ENCODE measurements around the gene POMGNT2.

DNA sequence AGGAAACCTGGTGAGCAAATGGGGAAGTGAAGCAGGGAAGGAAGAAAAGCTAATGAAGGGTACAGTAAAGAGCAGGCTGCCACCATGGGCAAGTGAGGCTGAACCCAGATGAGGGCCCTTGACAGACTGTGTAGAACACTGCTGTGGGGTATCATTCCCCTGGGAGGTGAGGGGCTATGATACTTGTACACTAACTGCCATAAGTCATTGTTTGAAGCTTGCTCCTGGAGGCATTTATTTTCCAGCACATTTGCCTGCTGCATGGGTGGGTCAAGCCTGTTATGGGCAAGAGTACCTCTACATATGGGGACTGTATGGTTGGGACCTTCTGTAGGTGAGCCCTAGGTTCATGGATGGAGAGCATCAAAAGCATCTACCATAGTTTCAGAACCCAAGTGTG is 57.4 kb downstream of the POMGNT2 start:
- TF ChIP-seq, protein P1, sequence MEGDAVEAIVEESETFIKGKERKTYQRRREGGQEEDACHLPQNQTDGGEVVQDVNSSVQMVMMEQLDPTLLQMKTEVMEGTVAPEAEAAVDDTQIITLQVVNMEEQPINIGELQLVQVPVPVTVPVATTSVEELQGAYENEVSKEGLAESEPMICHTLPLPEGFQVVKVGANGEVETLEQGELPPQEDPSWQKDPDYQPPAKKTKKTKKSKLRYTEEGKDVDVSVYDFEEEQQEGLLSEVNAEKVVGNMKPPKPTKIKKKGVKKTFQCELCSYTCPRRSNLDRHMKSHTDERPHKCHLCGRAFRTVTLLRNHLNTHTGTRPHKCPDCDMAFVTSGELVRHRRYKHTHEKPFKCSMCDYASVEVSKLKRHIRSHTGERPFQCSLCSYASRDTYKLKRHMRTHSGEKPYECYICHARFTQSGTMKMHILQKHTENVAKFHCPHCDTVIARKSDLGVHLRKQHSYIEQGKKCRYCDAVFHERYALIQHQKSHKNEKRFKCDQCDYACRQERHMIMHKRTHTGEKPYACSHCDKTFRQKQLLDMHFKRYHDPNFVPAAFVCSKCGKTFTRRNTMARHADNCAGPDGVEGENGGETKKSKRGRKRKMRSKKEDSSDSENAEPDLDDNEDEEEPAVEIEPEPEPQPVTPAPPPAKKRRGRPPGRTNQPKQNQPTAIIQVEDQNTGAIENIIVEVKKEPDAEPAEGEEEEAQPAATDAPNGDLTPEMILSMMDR (IDR thresholded peaks at IDR 0.05), result no peak
- no peak for TF ChIP-seq POLR2A (IDR thresholded peaks at IDR 0.05; ENCODE audit: low read depth)

Data from esophagus muscularis mucosa (tissue), 3 donors.